HepG2 (cell line): Measurements from ENCODE around the gene BLMH. TPM values are rescaled to one million over a fixed set of nuclear protein-coding genes. Genes with fewer than 3 reads are reported as not detected.

Experiments used
- IRF9 ChIP-seq: sonication (generic); formaldehyde crosslinking; IDR thresholded peaks from 2 replicates; pipeline ENCODE4 v1.8.0; 2022; ENCODE audit warnings: missing genetic modification reagents, mild to moderate bottlenecking, borderline replicate concordance
- ISX ChIP-seq: sonication (generic); formaldehyde crosslinking; conservative IDR thresholded peaks from 2 replicates; pipeline ENCODE4 v1.5.0; 2020; ENCODE audit warnings: missing genetic modification reagents
- KLF13 ChIP-seq: sonication (generic); formaldehyde crosslinking; IDR thresholded peaks from 2 replicates; pipeline ENCODE4 v1.4.0; 2020; ENCODE audit warnings: mild to moderate bottlenecking, missing genetic modification reagents
- PRDM4 ChIP-seq: sonication (generic); formaldehyde crosslinking; IDR thresholded peaks from 2 replicates; pipeline ENCODE4 v1.9.0; 2021; ENCODE audit warnings: missing genetic modification reagents, borderline replicate concordance
- SPEN ChIP-seq: sonication (generic); formaldehyde crosslinking; IDR thresholded peaks from 2 replicates; pipeline ENCODE4 v1.5.1; 2020; ENCODE audit warnings: low read depth, mild to moderate bottlenecking, missing genetic modification reagents
- THAP9 ChIP-seq: sonication (generic); formaldehyde crosslinking; IDR thresholded peaks from 2 replicates; pipeline ENCODE4; 2020; ENCODE audit warnings: missing genetic modification reagents, mild to moderate bottlenecking, borderline replicate concordance
- UBTF ChIP-seq: sonication (generic); formaldehyde crosslinking; IDR thresholded peaks from 2 replicates; pipeline ENCODE4 v1.4.0; 2020; ENCODE audit warnings: mild to moderate bottlenecking, missing genetic modification reagents
- ZBTB38 ChIP-seq: sonication (generic); formaldehyde crosslinking; IDR thresholded peaks from 2 replicates; pipeline ENCODE4 v1.5.1; 2020; ENCODE audit warnings: mild to moderate bottlenecking, missing genetic modification reagents
- ZNF143 ChIP-seq: sonication (generic); formaldehyde crosslinking; IDR thresholded peaks from 2 replicates; pipeline ENCODE4 v1.4.0; 2020; ENCODE audit warnings: missing genetic modification reagents
- ZNF235 ChIP-seq: sonication (generic); formaldehyde crosslinking; IDR thresholded peaks from 2 replicates; pipeline ENCODE4 v1.8.1; 2023; ENCODE audit warnings: mild to moderate bottlenecking, missing genetic modification reagents, borderline replicate concordance
- ZNF33B ChIP-seq: sonication (generic); formaldehyde crosslinking; IDR thresholded peaks from 2 replicates; pipeline ENCODE4 v1.5.1; 2020; ENCODE audit warnings: mild to moderate bottlenecking, missing genetic modification reagents
- ZNF704 ChIP-seq: sonication (generic); formaldehyde crosslinking; IDR thresholded peaks from 2 replicates; pipeline ENCODE4 v1.8.1; 2023; ENCODE audit warnings: mild to moderate bottlenecking, inconsistent platforms, moderate library complexity, missing genetic modification reagents, borderline replicate concordance
- ZNF713 ChIP-seq: sonication (generic); formaldehyde crosslinking; IDR thresholded peaks from 2 replicates; pipeline ENCODE4 v1.4.0; 2020; ENCODE audit warnings: mild to moderate bottlenecking, missing genetic modification reagents
- ZNF772 ChIP-seq: sonication (generic); formaldehyde crosslinking; IDR thresholded peaks from 2 replicates; pipeline ENCODE4 v1.5.0; 2020; ENCODE audit warnings: mild to moderate bottlenecking, missing genetic modification reagents
- ZSCAN21 ChIP-seq: sonication (generic); formaldehyde crosslinking; IDR thresholded peaks from 2 replicates; pipeline ENCODE4 v1.8.0; 2022; ENCODE audit warnings: mild to moderate bottlenecking, missing genetic modification reagents, moderate library complexity, borderline replicate concordance
- polyA plus RNA-seq, 8 experiments: library from polyadenylated mRNA; depleted of rRNA in 3 of 8; stranded (reverse) in 7 of 8; unstranded in 1 of 8; fragments of >200 nt; fragmentation: Illumina TruSeq in 4 of 8; extraction: Trizol in 4 of 8; gene quantifications; 2 replicates each; pipeline versions ENCODE4 v1.2.1 to v1.2.3, GENCODE V29; 2011 to 2016; ENCODE audit warnings: low read depth in 4 of 8, missing spikeins in 1 of 8, mixed read lengths in 1 of 8; ENCODE audit not compliant: insufficient read depth in 1 of 8
- total RNA-seq, 5 experiments: library from RNA; depleted of rRNA; stranded (reverse); fragments of >200 nt; fragmentation: Illumina TruSeq; extraction: Trizol; gene quantifications; 2 replicates each; pipeline ENCODE4 v1.2.3, GENCODE V29; 2016; ENCODE audit warnings: low read depth in 1 of 5

BLMH gene
- total and polyA plus RNA-seq, 2 of the 13 experiments (the other 11 are each of a cell fraction or from before 2014, with no cell fraction given), result 12.1 to 41.0 TPM

GRCh38 chr17:30290696-30291542 is 825 bp downstream of the BLMH start (continued):
- TF ChIP-seq ZNF704 (CRISPR knock-in tag), result no peak
- TF ChIP-seq IRF9 (CRISPR knock-in tag), result no peak
- no peak for TF ChIP-seq PRDM4
- TF ChIP-seq ZNF713 (CRISPR knock-in tag), result no peak
- 0 out of 2 replicates have a peak, but pooled peaks have one; percentile 10 for TF ChIP-seq SPEN (CRISPR knock-in tag)
- TF ChIP-seq ZNF143 (CRISPR knock-in tag), result no peak
- no peak for TF ChIP-seq ISX
- no peak for TF ChIP-seq ZBTB38 (CRISPR knock-in tag)
- TF ChIP-seq UBTF (CRISPR knock-in tag), result no peak
- TF ChIP-seq KLF13 (CRISPR knock-in tag), result no peak
- no peak for TF ChIP-seq ZSCAN21 (CRISPR knock-in tag)
- 0 out of 2 replicates have a peak, but pooled peaks have one; percentile 9 for TF ChIP-seq THAP9
- no peak for TF ChIP-seq ZNF772 (CRISPR knock-in tag)
- no peak for TF ChIP-seq ZNF235 (CRISPR knock-in tag)
- TF ChIP-seq ZNF33B (CRISPR knock-in tag), result no peak; the same call in 1 of the 2 replicates
